Glomerular visceral epithelial cell (primary cell): ENCODE results near the gene AARS1.
"Not testable (repeated sequence)": the region's sequence is repeated elsewhere in the genome, so short reads cannot be mapped to it uniquely, and the experiment has no call there.

Experiments used
- DNase-seq: peaks from one replicate; pipeline ENCODE4 v3.0.0-alpha.2; 2016; ENCODE audit errors: extremely low spot score

Gene AARS1

GRCh38 chr16:70224645-70225044, 64.7 kb downstream of the AARS1 start:
- not testable (repeated sequence) for DNase-seq

GRCh38 chr16:70223971-70224513, 65.3 kb downstream of the AARS1 start:
- DNase-seq = not testable (repeated sequence)

GRCh38 chr16:70223216-70223615, 66.1 kb downstream of the AARS1 start:
- not testable (repeated sequence) for DNase-seq

- DNase-seq = not testable (repeated sequence)
Measured at GRCh38 chr16:70222574-70222973, 66.7 kb downstream of the AARS1 start.

GRCh38 chr16:70218586-70218985, 70.7 kb downstream of the AARS1 start:
- not testable (repeated sequence) for DNase-seq

- DNase-seq = not testable (repeated sequence)
Measured at GRCh38 chr16:70206382-70206781, 82.9 kb downstream of the AARS1 start.

- not testable (repeated sequence) for DNase-seq
Measured at GRCh38 chr16:70204668-70205405, 84.5 kb downstream of the AARS1 start.

GRCh38 chr16:70204010-70204409, 85.3 kb downstream of the AARS1 start:
- DNase-seq = not testable (repeated sequence)

GRCh38 chr16:70203508-70203907, 85.8 kb downstream of the AARS1 start:
- DNase-seq = not testable (repeated sequence)
